HepG2 (cell line): Measurements from ENCODE around the gene GLIPR1. TPM values are rescaled to one million over a fixed set of nuclear protein-coding genes. Genes with fewer than 3 reads are reported as not detected.
A peak's percentile ranks its signal among the peaks of the same experiment; 100 is the strongest.

Experiments
- ARID4A ChIP-seq: sonication (generic); formaldehyde crosslinking; IDR thresholded peaks from 2 replicates; pipeline ENCODE4 v1.5.0; 2020; ENCODE audit warnings: mild to moderate bottlenecking, missing genetic modification reagents, borderline replicate concordance
- DMAP1 ChIP-seq: IDR thresholded peaks from 2 replicates; pipeline ENCODE4 v1.6.1; 2016
- FOXP4 ChIP-seq: sonication (generic); formaldehyde crosslinking; IDR thresholded peaks from 2 replicates; pipeline ENCODE4 v1.4.0; 2020; ENCODE audit warnings: missing genetic modification reagents
- GATAD2A ChIP-seq: IDR thresholded peaks from 2 replicates; pipeline ENCODE4 v1.6.1; 2016
- HOXA5 ChIP-seq: sonication (generic); formaldehyde crosslinking; IDR thresholded peaks from 2 replicates; pipeline ENCODE4 v1.4.0; 2020; ENCODE audit warnings: missing genetic modification reagents
- IRF9 ChIP-seq: sonication (generic); formaldehyde crosslinking; IDR thresholded peaks from 2 replicates; pipeline ENCODE4 v1.8.0; 2022; ENCODE audit warnings: missing genetic modification reagents, mild to moderate bottlenecking, borderline replicate concordance
- MAX ChIP-seq: IDR thresholded peaks from 2 replicates; pipeline ENCODE4 v1.6.1; 2012; ENCODE audit warnings: inconsistent platforms
- NR2C2 ChIP-seq: sonication (generic); formaldehyde crosslinking; IDR thresholded peaks from 2 replicates; pipeline ENCODE4 v1.4.0; 2020; ENCODE audit warnings: missing genetic modification reagents, mild to moderate bottlenecking, moderate library complexity, borderline replicate concordance
- RBM22 ChIP-seq: fragments of 200-400 bp; formaldehyde crosslinking; optimal IDR thresholded peaks from 2 replicates; pipeline ENCODE3; 2017; ENCODE audit warnings: mild to moderate bottlenecking, low read length, moderate library complexity
- TBL1XR1 ChIP-seq: fragments of 150-350 bp; IDR thresholded peaks from 2 replicates; pipeline ENCODE4 v1.6.1; 2014; ENCODE audit warnings: borderline replicate concordance, low read length; ENCODE audit not compliant: partially characterized antibody
- ZNF124 ChIP-seq: sonication (generic); formaldehyde crosslinking; IDR thresholded peaks from 2 replicates; pipeline ENCODE4 v1.4.0; 2020; ENCODE audit warnings: missing genetic modification reagents
- ZNF232 ChIP-seq: sonication (generic); formaldehyde crosslinking; IDR thresholded peaks from 2 replicates; pipeline ENCODE4 v1.4.0; 2020; ENCODE audit warnings: missing genetic modification reagents, borderline replicate concordance
- ZNF331 ChIP-seq: sonication (generic); formaldehyde crosslinking; IDR thresholded peaks from 2 replicates; pipeline ENCODE4 v1.4.0; 2020; ENCODE audit warnings: missing genetic modification reagents
- ZNF644 ChIP-seq: IDR thresholded peaks from 2 replicates; pipeline ENCODE4 v1.6.1; 2016; ENCODE audit warnings: low read depth
- ZNF703 ChIP-seq: sonication (generic); formaldehyde crosslinking; IDR thresholded peaks from 2 replicates; pipeline ENCODE4 v1.5.1; 2020; ENCODE audit warnings: missing genetic modification reagents, mild to moderate bottlenecking, moderate library complexity, borderline replicate concordance
- ZNF737 ChIP-seq: sonication (generic); formaldehyde crosslinking; IDR thresholded peaks from 2 replicates; pipeline ENCODE4 v1.5.0; 2020; ENCODE audit warnings: missing genetic modification reagents, mild to moderate bottlenecking, borderline replicate concordance
- ZNF776 ChIP-seq: sonication (generic); formaldehyde crosslinking; IDR thresholded peaks from 2 replicates; pipeline ENCODE4 v1.4.0; 2020; ENCODE audit warnings: mild to moderate bottlenecking, missing genetic modification reagents
- ZNF788 ChIP-seq: sonication (generic); formaldehyde crosslinking; IDR thresholded peaks from 2 replicates; pipeline ENCODE4 v1.5.0; 2020; ENCODE audit warnings: mild to moderate bottlenecking, missing genetic modification reagents, borderline replicate concordance
- polyA plus RNA-seq, 8 experiments: library from polyadenylated mRNA; depleted of rRNA in 3 of 8; stranded (reverse) in 7 of 8; unstranded in 1 of 8; fragments of >200 nt; fragmentation: Illumina TruSeq in 4 of 8; extraction: Trizol in 4 of 8; gene quantifications; 2 replicates each; pipeline versions ENCODE4 v1.2.1 to v1.2.3, GENCODE V29; 2011 to 2016; ENCODE audit warnings: low read depth in 4 of 8, missing spikeins in 1 of 8, mixed read lengths in 1 of 8; ENCODE audit not compliant: insufficient read depth in 1 of 8
- total RNA-seq, 5 experiments: library from RNA; depleted of rRNA; stranded (reverse); fragments of >200 nt; fragmentation: Illumina TruSeq; extraction: Trizol; gene quantifications; 2 replicates each; pipeline ENCODE4 v1.2.3, GENCODE V29; 2016; ENCODE audit warnings: low read depth in 1 of 5

Gene GLIPR1
- total and polyA plus RNA-seq, 2 of the 13 experiments (the other 11 are each of a cell fraction or from before 2014, with no cell fraction given) = 1.9 to 5.0 TPM

- peak; percentile 99 for TF ChIP-seq NR2C2
- TF ChIP-seq FOXP4 (CRISPR knock-in tag) = peak; percentile 43
- TF ChIP-seq MAX = peak; percentile 93
- TF ChIP-seq ZNF331 (CRISPR knock-in tag) = peak; percentile 77
- 0 out of 2 replicates have a peak, but pooled peaks have one; percentile 80 for TF ChIP-seq ZNF776 (CRISPR knock-in tag)
- 0 out of 2 replicates have a peak, but pooled peaks have one; percentile 77 for TF ChIP-seq IRF9 (CRISPR knock-in tag)
- TF ChIP-seq ZNF124 = peak; percentile 71
- TF ChIP-seq ZNF737 = peak; percentile 55; the same call in 1 of the 2 replicates
- TF ChIP-seq HOXA5 (CRISPR knock-in tag) = peak; percentile 79; the same call in 1 of the 2 replicates
- TF ChIP-seq ZNF703 (CRISPR knock-in tag) = peak; percentile 44; the same call in 1 of the 2 replicates
- peak; percentile 86; the same call in 1 of the 2 replicates for TF ChIP-seq ARID4A
- peak; percentile 58; the same call in 1 of the 2 replicates for TF ChIP-seq GATAD2A (CRISPR knock-in tag)
- TF ChIP-seq DMAP1 (CRISPR knock-in tag) = peak; percentile 92
- peak; percentile 78; the same call in 1 of the 2 replicates for TF ChIP-seq ZNF232 (CRISPR knock-in tag)
- TF ChIP-seq ZNF788 (CRISPR knock-in tag) = peak; percentile 90; the same call in 1 of the 2 replicates
- TF ChIP-seq RBM22 = peak; percentile 46
- peak; percentile 45; the same call in 1 of the 2 replicates for TF ChIP-seq ZNF644 (CRISPR knock-in tag)
- peak; percentile 60 for TF ChIP-seq TBL1XR1
These were observed 30.8 kb downstream of the GLIPR1 start, which contains the start of gene KRR1 (continued) for GRCh38 chr12:75511116-75512048.
